ENCODE measurements around the gene CCDC187.

DNA sequence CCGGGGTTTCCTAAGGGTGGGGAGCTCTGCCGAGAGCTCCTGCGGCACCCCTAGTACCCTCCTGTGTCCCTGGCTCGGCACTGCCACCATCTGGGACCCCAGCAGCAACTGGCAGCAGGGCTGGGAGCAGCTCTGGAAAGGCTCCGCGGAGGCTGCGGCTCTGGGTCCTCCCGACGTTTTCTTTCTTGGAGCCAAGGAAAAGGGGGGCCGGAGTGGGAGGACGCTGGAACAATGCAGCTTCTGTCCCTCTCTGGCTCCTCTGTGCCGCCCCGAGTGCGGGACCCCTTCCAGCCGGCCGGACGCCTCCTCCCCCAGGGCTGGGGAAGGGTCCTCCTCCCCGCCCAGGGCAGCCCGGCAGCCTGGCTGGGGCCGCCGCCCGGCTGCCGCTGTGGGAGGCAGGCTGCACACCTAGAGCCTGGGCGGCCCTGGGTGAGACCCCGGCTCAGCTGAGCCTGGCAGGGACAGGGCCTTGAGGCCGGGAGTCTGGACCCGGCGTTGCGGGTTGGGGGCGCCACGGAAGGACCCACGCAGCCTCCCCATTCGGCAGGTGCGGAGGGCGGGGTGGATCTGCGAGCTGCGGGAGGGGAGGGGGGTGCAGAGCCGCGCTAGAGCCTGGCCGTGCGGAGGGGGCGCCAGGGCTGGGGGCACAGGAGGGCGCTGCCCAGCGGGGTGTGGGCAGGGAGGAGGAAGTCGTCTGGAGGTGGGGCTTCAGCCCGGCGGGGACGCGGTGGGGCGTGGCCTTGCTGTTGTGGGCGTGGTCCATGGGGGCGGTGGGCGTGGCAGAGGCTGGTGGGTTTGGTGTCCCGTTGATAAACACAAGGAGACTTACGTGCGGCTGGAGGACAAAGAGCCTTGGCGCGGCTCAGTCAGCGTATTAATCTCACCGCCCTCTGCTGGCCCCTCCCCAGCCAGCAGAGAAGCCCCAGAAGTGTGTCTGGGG lies 38.6 kb upstream of the CCDC187 start:
- TF ChIP-seq, protein P1, sequence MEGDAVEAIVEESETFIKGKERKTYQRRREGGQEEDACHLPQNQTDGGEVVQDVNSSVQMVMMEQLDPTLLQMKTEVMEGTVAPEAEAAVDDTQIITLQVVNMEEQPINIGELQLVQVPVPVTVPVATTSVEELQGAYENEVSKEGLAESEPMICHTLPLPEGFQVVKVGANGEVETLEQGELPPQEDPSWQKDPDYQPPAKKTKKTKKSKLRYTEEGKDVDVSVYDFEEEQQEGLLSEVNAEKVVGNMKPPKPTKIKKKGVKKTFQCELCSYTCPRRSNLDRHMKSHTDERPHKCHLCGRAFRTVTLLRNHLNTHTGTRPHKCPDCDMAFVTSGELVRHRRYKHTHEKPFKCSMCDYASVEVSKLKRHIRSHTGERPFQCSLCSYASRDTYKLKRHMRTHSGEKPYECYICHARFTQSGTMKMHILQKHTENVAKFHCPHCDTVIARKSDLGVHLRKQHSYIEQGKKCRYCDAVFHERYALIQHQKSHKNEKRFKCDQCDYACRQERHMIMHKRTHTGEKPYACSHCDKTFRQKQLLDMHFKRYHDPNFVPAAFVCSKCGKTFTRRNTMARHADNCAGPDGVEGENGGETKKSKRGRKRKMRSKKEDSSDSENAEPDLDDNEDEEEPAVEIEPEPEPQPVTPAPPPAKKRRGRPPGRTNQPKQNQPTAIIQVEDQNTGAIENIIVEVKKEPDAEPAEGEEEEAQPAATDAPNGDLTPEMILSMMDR (IDR thresholded peaks at IDR 0.05) = no peak
- TF ChIP-seq POLR2A (IDR thresholded peaks at IDR 0.05) = peak in 1 of 2 donors; percentile 24

Measured in uterus (tissue), 2 donors.